ENCODE data around the gene GHITM. TPM values are rescaled to one million over a fixed set of nuclear protein-coding genes. Genes with fewer than 3 reads are reported as not detected.

Gene GHITM
- total RNA-seq, 1 experiment from 2014 or later, result 156 TPM

DNA sequence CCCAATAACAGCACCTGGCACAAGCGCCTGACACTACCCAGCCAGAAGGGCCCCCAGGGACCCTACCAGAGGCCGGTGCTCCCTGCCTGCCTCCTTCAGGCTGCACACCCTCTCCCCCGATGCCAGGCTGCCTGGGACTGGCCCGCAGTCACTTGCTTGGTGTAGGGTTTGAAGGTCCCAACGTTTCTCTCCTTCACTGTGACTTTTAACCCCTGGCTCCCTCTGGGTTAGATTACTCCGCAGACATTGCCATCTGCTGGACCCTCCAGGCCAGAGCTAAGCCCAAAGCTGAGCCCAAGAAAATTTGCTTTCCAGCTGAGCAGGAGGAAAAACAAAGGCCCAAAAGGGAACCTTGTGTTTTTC, 61.9 kb downstream of the GHITM start:
- Histone ChIP-seq H3K4me1 (ENCODE audit: control insufficient read depth in 1 of 2, insufficient read depth in 2 of 2, low read length in 2 of 2) (no peaks in the 10 kb centered on the region), H3K27ac (ENCODE audit: low read depth, low read length) (no peak overlapping the region), H3K79me2 (ENCODE audit: insufficient read depth, low read length) (no peaks in the 10 kb centered on the region), H3K9ac (ENCODE audit: low read length) (no peak overlapping the region), H3K4me2 (ENCODE audit: low read length) (no peak overlapping the region), H3K9me3 (ENCODE audit: control insufficient read depth in 1 of 2, insufficient read depth in 1 of 2, low read depth in 1 of 2, low read length in 2 of 2) (no peaks in the 10 kb centered on the region), H3K4me3 (replicated peaks in 1 of 2; ENCODE audit: low read depth in 1 of 2, low read length in 2 of 2) (no peak overlapping the region), H2AFZ (ENCODE audit: low read depth, low read length, poor library complexity, severe bottlenecking) (no peak overlapping the region), H4K20me1 (ENCODE audit: insufficient read depth) (no peaks in the 10 kb centered on the region), H3K27me3 (ENCODE audit: insufficient read depth, low read length) (peaks cover 14% of the 10 kb centered on the region), H3K9me2 (ENCODE audit: insufficient read depth) (no peaks in the 10 kb centered on the region), H3K36me3 (ENCODE audit: control insufficient read depth in 1 of 2, insufficient read depth in 2 of 2, low read length in 2 of 2) (no peaks in the 10 kb centered on the region)
- RAD21 ChIA-PET (ENCODE audit: low non-redundant PET in 1 of 2, low total read pairs in 2 of 2, uncharacterized antibody in 2 of 2, unreplicated experiment in 2 of 2), result no interaction called here
- intact Hi-C loops (cut with micrococcal nuclease), result no loop called here
- POLR2A ChIA-PET, result no interaction called here
- no TSS peak for BruUV-seq (replicated peaks)
- ATAC-seq (no peak), DNase-seq (ENCODE audit: low read depth, low spot score) (no peak)
- CTCF ChIA-PET, result interaction anchor here (1.3 kb wide), 1 partner anchor 10 kb away, joined by 3 read pairs; no protein-coding TSS in a partner anchor
- TF ChIP-seq JUND (IDR thresholded peaks at IDR 0.05), result no peak
- no peak for TF ChIP-seq TCF7L2 (IDR thresholded peaks at IDR 0.05; ENCODE audit: borderline replicate concordance, extremely low read depth, insufficient read depth, insufficient read length)
- no peak for TF ChIP-seq SRF (IDR thresholded peaks at IDR 0.05; ENCODE audit: low read depth)
- no peak for TF ChIP-seq EZH2phosphoT487 (IDR thresholded peaks at IDR 0.05; ENCODE audit: borderline replicate concordance)
- TF ChIP-seq RAD21 (IDR thresholded peaks at IDR 0.05; ENCODE audit: low read depth), result no peak
- TF ChIP-seq CEBPB (IDR thresholded peaks at IDR 0.05; ENCODE audit: low read depth), result no peak
- no peak for TF ChIP-seq YY1 (IDR thresholded peaks at IDR 0.05; ENCODE audit: extremely low read depth, insufficient replicate concordance, low read depth, low read length)
- TF ChIP-seq, protein P1, sequence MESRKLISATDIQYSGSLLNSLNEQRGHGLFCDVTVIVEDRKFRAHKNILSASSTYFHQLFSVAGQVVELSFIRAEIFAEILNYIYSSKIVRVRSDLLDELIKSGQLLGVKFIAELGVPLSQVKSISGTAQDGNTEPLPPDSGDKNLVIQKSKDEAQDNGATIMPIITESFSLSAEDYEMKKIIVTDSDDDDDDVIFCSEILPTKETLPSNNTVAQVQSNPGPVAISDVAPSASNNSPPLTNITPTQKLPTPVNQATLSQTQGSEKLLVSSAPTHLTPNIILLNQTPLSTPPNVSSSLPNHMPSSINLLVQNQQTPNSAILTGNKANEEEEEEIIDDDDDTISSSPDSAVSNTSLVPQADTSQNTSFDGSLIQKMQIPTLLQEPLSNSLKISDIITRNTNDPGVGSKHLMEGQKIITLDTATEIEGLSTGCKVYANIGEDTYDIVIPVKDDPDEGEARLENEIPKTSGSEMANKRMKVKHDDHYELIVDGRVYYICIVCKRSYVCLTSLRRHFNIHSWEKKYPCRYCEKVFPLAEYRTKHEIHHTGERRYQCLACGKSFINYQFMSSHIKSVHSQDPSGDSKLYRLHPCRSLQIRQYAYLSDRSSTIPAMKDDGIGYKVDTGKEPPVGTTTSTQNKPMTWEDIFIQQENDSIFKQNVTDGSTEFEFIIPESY (IDR thresholded peaks at IDR 0.05; ENCODE audit: extremely low read depth, insufficient replicate concordance, low read length), result no peak

GRCh38 chr10:84201682-84202081, 62.4 kb downstream of the GHITM start:
- ATAC-seq (no peak), DNase-seq (ENCODE audit: low read depth, low spot score) (no peak)
- Histone ChIP-seq H3K9me2 (ENCODE audit: insufficient read depth) (no peaks in the 10 kb centered on the region), H4K20me1 (ENCODE audit: insufficient read depth) (no peaks in the 10 kb centered on the region), H3K4me2 (ENCODE audit: low read length) (no peak overlapping the region), H3K27me3 (ENCODE audit: insufficient read depth, low read length) (peaks cover 12% of the 10 kb centered on the region), H3K4me1 (ENCODE audit: control insufficient read depth in 1 of 2, insufficient read depth in 2 of 2, low read length in 2 of 2) (no peaks in the 10 kb centered on the region), H3K9me3 (ENCODE audit: control insufficient read depth in 1 of 2, insufficient read depth in 1 of 2, low read depth in 1 of 2, low read length in 2 of 2) (no peaks in the 10 kb centered on the region), H3K4me3 (replicated peaks in 1 of 2; ENCODE audit: low read depth in 1 of 2, low read length in 2 of 2) (no peak overlapping the region), H2AFZ (ENCODE audit: low read depth, low read length, poor library complexity, severe bottlenecking) (no peak overlapping the region), H3K9ac (ENCODE audit: low read length) (no peak overlapping the region), H3K36me3 (ENCODE audit: control insufficient read depth in 1 of 2, insufficient read depth in 2 of 2, low read length in 2 of 2) (no peaks in the 10 kb centered on the region), H3K79me2 (ENCODE audit: insufficient read depth, low read length) (no peaks in the 10 kb centered on the region), H3K27ac (ENCODE audit: low read depth, low read length) (no peak overlapping the region)
- RAD21 ChIA-PET (ENCODE audit: low non-redundant PET in 1 of 2, low total read pairs in 2 of 2, uncharacterized antibody in 2 of 2, unreplicated experiment in 2 of 2), result no interaction called here
- intact Hi-C loops (cut with micrococcal nuclease), result no loop called here
- POLR2A ChIA-PET, result no interaction called here
- no TSS peak for BruUV-seq (replicated peaks)
- CTCF ChIA-PET, result interaction anchor here (1.3 kb wide), 1 partner anchor 9 kb away, joined by 3 read pairs; no protein-coding TSS in a partner anchor
- TF ChIP-seq, protein P2, sequence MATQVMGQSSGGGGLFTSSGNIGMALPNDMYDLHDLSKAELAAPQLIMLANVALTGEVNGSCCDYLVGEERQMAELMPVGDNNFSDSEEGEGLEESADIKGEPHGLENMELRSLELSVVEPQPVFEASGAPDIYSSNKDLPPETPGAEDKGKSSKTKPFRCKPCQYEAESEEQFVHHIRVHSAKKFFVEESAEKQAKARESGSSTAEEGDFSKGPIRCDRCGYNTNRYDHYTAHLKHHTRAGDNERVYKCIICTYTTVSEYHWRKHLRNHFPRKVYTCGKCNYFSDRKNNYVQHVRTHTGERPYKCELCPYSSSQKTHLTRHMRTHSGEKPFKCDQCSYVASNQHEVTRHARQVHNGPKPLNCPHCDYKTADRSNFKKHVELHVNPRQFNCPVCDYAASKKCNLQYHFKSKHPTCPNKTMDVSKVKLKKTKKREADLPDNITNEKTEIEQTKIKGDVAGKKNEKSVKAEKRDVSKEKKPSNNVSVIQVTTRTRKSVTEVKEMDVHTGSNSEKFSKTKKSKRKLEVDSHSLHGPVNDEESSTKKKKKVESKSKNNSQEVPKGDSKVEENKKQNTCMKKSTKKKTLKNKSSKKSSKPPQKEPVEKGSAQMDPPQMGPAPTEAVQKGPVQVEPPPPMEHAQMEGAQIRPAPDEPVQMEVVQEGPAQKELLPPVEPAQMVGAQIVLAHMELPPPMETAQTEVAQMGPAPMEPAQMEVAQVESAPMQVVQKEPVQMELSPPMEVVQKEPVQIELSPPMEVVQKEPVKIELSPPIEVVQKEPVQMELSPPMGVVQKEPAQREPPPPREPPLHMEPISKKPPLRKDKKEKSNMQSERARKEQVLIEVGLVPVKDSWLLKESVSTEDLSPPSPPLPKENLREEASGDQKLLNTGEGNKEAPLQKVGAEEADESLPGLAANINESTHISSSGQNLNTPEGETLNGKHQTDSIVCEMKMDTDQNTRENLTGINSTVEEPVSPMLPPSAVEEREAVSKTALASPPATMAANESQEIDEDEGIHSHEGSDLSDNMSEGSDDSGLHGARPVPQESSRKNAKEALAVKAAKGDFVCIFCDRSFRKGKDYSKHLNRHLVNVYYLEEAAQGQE (IDR thresholded peaks at IDR 0.05; ENCODE audit: low read depth), result no peak
- TF ChIP-seq, protein P1 (IDR thresholded peaks at IDR 0.05; ENCODE audit: extremely low read depth, insufficient replicate concordance, low read length), result no peak
- no peak for TF ChIP-seq EGR1 (IDR thresholded peaks at IDR 0.05; ENCODE audit: low read depth)
- TF ChIP-seq SRF (IDR thresholded peaks at IDR 0.05; ENCODE audit: low read depth), result no peak
- no peak for TF ChIP-seq MAX (IDR thresholded peaks at IDR 0.05)
- TF ChIP-seq FOSL1 (IDR thresholded peaks at IDR 0.05; ENCODE audit: low read depth), result no peak
- TF ChIP-seq POLR2AphosphoS5 (IDR thresholded peaks at IDR 0.05; ENCODE audit: low read depth, low read length), result no peak
